WI38 (cell line): Measurements from ENCODE around the gene RARB.

Experiments used
- H3K4me3 ChIP-seq: 2 replicates; pipeline ENCODE4 v1.5.1; 2011; ENCODE audit warnings: low read depth, mild to moderate bottlenecking, control low read depth, low read length
- TF ChIP-seq, protein P1 (sequence below): IDR thresholded peaks from 2 replicates; pipeline ENCODE4 v1.5.1; 2012; ENCODE audit warnings: low read depth, mild to moderate bottlenecking, control low read depth, low read length

RARB gene

DNA sequence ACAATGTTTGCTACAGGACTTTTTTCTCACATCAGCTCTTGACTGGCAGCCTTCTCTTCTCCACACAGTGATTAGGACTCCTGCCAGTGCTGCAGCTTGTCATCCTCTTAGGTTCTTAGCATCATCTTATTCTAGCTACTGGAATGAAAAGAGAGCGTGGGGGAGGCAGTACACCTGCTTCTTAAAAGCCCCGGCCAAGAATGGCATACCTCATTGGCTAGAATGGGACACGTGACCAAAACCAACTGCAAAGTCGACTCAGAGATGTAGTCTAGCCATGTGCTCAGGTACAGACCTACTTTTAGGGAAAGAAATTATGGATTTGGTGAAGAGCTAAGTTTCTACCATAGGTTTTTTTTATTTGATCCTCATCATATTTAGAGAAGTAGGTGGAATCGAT lies 44.1 kb downstream of the RARB start:
- TF ChIP-seq, protein P1, sequence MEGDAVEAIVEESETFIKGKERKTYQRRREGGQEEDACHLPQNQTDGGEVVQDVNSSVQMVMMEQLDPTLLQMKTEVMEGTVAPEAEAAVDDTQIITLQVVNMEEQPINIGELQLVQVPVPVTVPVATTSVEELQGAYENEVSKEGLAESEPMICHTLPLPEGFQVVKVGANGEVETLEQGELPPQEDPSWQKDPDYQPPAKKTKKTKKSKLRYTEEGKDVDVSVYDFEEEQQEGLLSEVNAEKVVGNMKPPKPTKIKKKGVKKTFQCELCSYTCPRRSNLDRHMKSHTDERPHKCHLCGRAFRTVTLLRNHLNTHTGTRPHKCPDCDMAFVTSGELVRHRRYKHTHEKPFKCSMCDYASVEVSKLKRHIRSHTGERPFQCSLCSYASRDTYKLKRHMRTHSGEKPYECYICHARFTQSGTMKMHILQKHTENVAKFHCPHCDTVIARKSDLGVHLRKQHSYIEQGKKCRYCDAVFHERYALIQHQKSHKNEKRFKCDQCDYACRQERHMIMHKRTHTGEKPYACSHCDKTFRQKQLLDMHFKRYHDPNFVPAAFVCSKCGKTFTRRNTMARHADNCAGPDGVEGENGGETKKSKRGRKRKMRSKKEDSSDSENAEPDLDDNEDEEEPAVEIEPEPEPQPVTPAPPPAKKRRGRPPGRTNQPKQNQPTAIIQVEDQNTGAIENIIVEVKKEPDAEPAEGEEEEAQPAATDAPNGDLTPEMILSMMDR = no peak
- no peak overlapping the region for H3K4me3 ChIP-seq

DNA sequence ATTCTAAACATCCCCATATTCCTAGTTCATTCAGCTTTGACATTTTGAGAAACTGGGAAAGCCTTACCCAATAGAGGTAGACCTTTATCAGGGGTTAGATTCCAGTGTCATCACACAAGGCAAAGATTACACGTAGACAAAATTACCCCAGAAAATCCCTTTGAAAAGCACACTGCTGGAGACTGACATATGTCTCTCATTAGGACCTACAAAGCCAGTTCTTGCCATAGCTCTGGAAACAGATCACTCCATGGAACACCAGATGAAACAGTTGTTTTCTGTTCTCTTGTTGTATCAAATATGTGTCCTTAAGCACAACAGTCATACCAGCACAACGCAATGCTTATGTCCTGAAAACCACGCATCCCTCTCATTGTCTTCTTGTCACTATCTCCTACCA lies 44.7 kb downstream of the RARB start:
- no peak overlapping the region for H3K4me3 ChIP-seq
- TF ChIP-seq, protein P1 = no peak

DNA sequence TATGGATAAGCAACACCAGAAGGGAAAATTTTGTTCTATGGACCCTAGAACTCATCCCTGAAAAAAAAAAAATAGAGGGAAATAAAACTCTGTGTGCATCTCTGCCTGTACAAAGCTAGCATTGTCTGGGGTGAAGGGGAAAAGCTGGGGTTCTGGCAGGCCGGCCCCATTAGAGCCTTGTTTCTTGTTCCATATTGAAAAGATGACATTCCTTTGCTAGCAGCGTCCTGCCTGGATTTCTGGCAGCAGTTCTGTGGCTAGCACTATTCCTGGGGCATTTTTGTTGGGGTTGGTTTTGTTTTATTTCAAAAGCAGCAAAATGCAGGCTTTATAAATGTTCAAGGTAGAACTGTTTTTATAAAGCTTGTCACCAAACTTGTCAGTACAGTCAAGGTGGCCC lies 45.2 kb downstream of the RARB start:
- no peak overlapping the region for H3K4me3 ChIP-seq
- TF ChIP-seq, protein P1 = no peak

DNA sequence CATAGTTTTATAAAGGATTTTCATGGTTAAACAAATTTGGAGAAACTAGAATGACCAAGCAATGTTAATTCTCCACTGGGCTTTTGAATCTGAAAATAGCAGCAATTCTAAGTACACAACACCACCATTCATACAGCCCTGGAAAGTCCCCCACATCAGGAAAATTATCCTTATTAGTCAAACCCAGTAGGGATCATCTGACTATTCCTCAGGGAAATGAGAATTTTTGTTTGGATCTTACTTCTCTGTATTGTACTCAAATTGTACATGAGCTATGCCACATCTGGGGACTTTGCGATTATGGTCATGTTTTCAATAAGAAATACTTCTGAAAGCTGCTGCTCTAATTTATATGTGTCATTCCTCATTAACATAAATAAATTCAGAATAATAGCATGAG lies 46.0 kb downstream of the RARB start:
- TF ChIP-seq, protein P1 = no peak
- H3K4me3 ChIP-seq = no peak overlapping the region

DNA sequence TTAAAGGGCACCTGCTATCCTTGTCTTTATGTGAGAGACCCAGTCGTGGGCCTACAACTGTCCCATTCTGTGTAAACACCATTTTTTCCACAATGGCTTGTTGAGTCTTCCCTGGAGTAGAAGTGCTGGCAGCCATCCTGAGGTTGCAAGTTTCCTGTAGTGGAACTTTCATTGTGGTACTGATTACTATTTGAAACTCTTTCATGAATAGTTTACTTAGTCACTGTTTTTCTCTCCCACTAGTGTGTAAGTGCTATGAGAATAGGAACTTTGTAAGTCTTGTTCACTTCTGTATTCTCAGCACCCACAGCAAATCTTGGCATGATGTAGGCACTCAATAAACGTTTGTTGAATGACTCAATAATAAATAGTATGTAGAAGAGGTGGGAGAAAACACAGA lies 48.6 kb downstream of the RARB start:
- TF ChIP-seq, protein P1 = no peak
- no peak overlapping the region for H3K4me3 ChIP-seq

DNA sequence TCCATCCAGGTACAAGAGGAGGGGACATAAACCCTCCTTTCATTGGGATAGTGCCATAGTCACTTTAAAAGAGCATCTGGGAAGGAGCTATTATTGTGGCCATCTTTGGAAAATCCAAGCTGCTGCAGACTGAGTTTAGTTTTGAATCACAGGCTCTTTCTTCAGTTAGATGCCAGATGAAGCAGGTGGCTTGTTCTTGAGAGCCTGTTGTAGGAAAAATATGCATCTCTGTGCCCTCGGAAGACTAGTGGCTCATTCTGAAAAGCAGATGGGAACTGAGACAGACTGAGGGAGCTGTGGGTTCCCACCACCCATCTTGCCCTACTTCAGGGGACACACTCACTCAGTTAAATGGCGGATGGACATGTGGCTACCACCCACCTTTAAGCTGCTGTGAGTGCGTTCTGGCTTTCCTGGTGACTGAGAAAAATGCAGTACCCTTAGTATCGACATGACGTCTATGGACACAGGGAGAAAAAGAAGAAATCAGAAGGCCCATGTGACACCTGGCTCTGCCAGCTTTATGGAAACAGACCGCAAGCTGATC lies 50.2 kb downstream of the RARB start:
- TF ChIP-seq, protein P1 = no peak
- no peak overlapping the region for H3K4me3 ChIP-seq

DNA sequence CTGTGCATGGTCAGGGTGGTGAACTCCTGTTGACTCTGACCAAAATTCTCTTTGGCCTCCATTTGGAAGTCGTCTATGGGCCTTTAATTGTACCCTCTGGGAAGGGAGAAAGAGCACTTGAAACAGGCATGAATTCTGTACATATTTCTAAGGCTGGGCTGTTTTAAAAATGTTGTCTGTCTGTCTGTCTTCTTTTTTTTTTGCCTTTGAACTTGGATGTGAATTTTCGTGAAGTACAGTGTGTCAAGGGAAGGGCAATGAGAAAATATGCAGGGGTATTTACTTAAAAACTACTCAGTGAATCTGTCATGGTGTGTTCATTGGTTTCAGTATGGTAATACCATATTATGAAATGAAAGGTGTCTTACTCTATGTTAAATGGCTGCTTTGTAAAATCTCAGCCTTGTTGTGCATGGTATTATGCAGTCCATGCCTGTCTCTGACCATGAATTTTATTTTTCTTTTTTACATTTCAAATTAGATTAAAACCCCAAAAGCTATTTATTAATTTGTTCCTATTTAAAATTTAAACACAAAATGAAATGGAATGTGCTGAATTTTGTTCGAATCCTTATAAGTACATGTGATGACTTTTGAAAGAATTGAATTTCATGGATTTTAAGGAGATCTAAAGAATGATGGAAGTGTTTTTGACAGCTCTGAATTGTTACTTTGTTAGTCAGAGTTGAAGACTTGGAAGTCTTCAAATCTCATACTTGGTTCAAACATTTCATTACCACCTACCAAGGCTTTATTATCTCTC lies 51.1 kb downstream of the RARB start:
- H3K4me3 ChIP-seq = no peak overlapping the region
- TF ChIP-seq, protein P1 = no peak
